Measurements from ENCODE around the gene IP6K2. TPM values are rescaled to one million over a fixed set of nuclear protein-coding genes. Genes with fewer than 3 reads are reported as not detected.
A peak's percentile ranks its signal among the peaks of the same experiment; 100 is the strongest.
"Not testable (repeated sequence)": the region's sequence is repeated elsewhere in the genome, so short reads cannot be mapped to it uniquely, and the experiment has no call there.

IP6K2 gene
- 100 to 1,000 TPM in 1 of 10 donors, 10 to 100 TPM in 9; 57.4 to 114 (median 77.8) TPM for polyA plus RNA-seq (ENCODE audit: insufficient read length in 10 of 10)
- long read RNA-seq, donor 1, partial matches to known transcripts: 0 of 12 reads
- long read RNA-seq, donor 1, other reads (novel, unspliced or antisense): 0 of 12 reads
- long read RNA-seq, donor 2, partial matches to known transcripts: 0 of 9 reads
- long read RNA-seq, donor 2, other reads (novel, unspliced or antisense): 0 of 9 reads
- long read RNA-seq, donor 3: 0 reads
- long read RNA-seq, donor 4, partial matches to known transcripts: 0 of 10 reads
- long read RNA-seq, donor 4, other reads (novel, unspliced or antisense): 0 of 10 reads
- long read RNA-seq, donor 5, transcript IP6K2-221 (2 exons, 1,673 nt): major isoform, 6 of 23 reads
- long read RNA-seq, donor 5, transcript IP6K2-202 (3 exons, 1,185 nt): minor isoform, 5 of 23 reads
- long read RNA-seq, donor 5, partial matches to known transcripts: 6 of 23 reads
- long read RNA-seq, donor 5, other reads (novel, unspliced or antisense): 0 of 23 reads
- long read RNA-seq, donor 6, transcript IP6K2-221 (2 exons, 1,673 nt): major isoform, 7 of 15 reads
- long read RNA-seq, donor 6, partial matches to known transcripts: 0 of 15 reads
- long read RNA-seq, donor 6, other reads (novel, unspliced or antisense): 0 of 15 reads
- long read RNA-seq, donor 7, partial matches to known transcripts: 7 of 21 reads
- long read RNA-seq, donor 7, other reads (novel, unspliced or antisense): 0 of 21 reads
- long read RNA-seq, donor 8, partial matches to known transcripts: 0 of 8 reads
- long read RNA-seq, donor 8, other reads (novel, unspliced or antisense): 0 of 8 reads
- long read RNA-seq, donor 9: 0 reads

- peak; percentile 98 to 99 (median 99) for DNase-seq
Measured at GRCh38 chr3:48716982-48717746, at the start of gene IP6K2. Gene IP6K2 (minus strand): TSS chr3:48717221. CDS start chr3:48695291, 21,930 bp downstream.

GRCh38 chr3:48765376-48765775, 48.4 kb upstream of the IP6K2 start:
- no peak for DNase-seq

GRCh38 chr3:48762816-48763215, 45.8 kb upstream of the IP6K2 start:
- DNase-seq: no peak

GRCh38 chr3:48759991-48760540, 43.0 kb upstream of the IP6K2 start:
- not testable (repeated sequence) for DNase-seq

- not testable (repeated sequence) for DNase-seq
Measured at GRCh38 chr3:48759531-48759930, 42.5 kb upstream of the IP6K2 start.

GRCh38 chr3:48759071-48759470, 42.0 kb upstream of the IP6K2 start:
- DNase-seq: no peak

GRCh38 chr3:48756640-48757039, 39.6 kb upstream of the IP6K2 start:
- no peak for DNase-seq

- no peak for DNase-seq
Measured at GRCh38 chr3:48750856-48751255, 33.8 kb upstream of the IP6K2 start.

GRCh38 chr3:48748754-48749153, 31.7 kb upstream of the IP6K2 start:
- no peak for DNase-seq

- peak in 1 of 3 donors; percentile 21 for DNase-seq
Measured at GRCh38 chr3:48747706-48748105, 30.7 kb upstream of the IP6K2 start.

GRCh38 chr3:48747015-48747615, 30.1 kb upstream of the IP6K2 start:
- no peak for DNase-seq

GRCh38 chr3:48743773-48744172, 26.8 kb upstream of the IP6K2 start:
- no peak for DNase-seq

GRCh38 chr3:48741226-48741625, 24.2 kb upstream of the IP6K2 start:
- not testable (repeated sequence) for DNase-seq

- DNase-seq: peak; percentile 49 to 77 (median 69)
Measured at GRCh38 chr3:48739955-48740823, 23.2 kb upstream of the IP6K2 start.

- DNase-seq: no peak
Measured at GRCh38 chr3:48739617-48739954, 22.6 kb upstream of the IP6K2 start.

GRCh38 chr3:48738926-48739616, 22.1 kb upstream of the IP6K2 start:
- no peak for DNase-seq

- no peak for DNase-seq
Measured at GRCh38 chr3:48738144-48738536, 21.1 kb upstream of the IP6K2 start.

- DNase-seq: not testable (repeated sequence)
Measured at GRCh38 chr3:48735075-48735767, 18.2 kb upstream of the IP6K2 start.

- DNase-seq: not testable (repeated sequence)
Measured at GRCh38 chr3:48734541-48734940, 17.5 kb upstream of the IP6K2 start.
